Measurements from ENCODE around the gene ADRM1.

DNA sequence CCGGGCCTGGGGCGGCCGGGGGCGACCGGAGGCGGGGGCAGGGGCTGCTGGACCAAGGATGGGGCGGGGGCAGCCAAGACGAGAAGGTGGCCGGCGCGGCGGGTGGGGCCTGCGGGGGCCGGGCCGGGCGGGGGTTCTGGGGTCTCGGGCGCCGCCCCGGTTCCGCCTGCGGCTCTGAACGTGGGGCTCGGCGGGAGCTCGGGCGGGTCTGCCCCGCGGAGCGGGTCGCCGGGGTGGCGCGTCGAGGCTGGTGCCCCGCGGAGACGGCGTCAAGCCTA lies 204 bp downstream of the ADRM1 start:
- TF ChIP-seq, protein P1, sequence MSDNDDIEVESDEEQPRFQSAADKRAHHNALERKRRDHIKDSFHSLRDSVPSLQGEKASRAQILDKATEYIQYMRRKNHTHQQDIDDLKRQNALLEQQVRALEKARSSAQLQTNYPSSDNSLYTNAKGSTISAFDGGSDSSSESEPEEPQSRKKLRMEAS (IDR thresholded peaks at IDR 0.05): no peak
- TF ChIP-seq YY1 (IDR thresholded peaks at IDR 0.05; ENCODE audit: low read depth) (no peak), RAD21 (IDR thresholded peaks at IDR 0.05; ENCODE audit: low read depth) (no peak), NFIC (IDR thresholded peaks at IDR 0.05) (no peak), TAF1 (IDR thresholded peaks at IDR 0.05; ENCODE audit: low read depth) (no peak)
